Loucy (cell line): ENCODE results near the gene IL11.

Experiments
- H2AFZ ChIP-seq: fragments of 200-600 bp; sonication (generic); 2 replicates; pipeline ENCODE4 v1.6.0; 2016; ENCODE audit warnings: antibody characterized with exemption, mild to moderate bottlenecking, low read length, moderate library complexity
- H3F3A ChIP-seq: fragments of 200-600 bp; 2 replicates; pipeline ENCODE4 v1.6.0; 2016; ENCODE audit warnings: antibody characterized with exemption, low read depth, mild to moderate bottlenecking
- H3K27me3 ChIP-seq: fragments of 200-600 bp; sonication (generic); 2 replicates; pipeline ENCODE4 v1.6.1; 2014; ENCODE audit warnings: low read length, mild to moderate bottlenecking; ENCODE audit not compliant: insufficient read depth, poor library complexity, severe bottlenecking
- H3K36me3 ChIP-seq: fragments of 200-600 bp; sonication (generic); 2 replicates; pipeline ENCODE4 v1.6.1; 2016; ENCODE audit warnings: low read length; ENCODE audit not compliant: insufficient read depth
- H3K4me1 ChIP-seq: fragments of 200-600 bp; sonication (generic); 2 replicates; pipeline ENCODE4 v1.5.1; 2014; ENCODE audit warnings: low read length, mild to moderate bottlenecking; ENCODE audit not compliant: insufficient read depth, poor library complexity, severe bottlenecking
- H3K4me2 ChIP-seq: fragments of 200-600 bp; sonication (generic); 2 replicates; pipeline ENCODE4 v1.6.0; 2014; ENCODE audit warnings: antibody characterized with exemption, low read length, low read depth, mild to moderate bottlenecking; ENCODE audit not compliant: poor library complexity, severe bottlenecking
- H3K4me3 ChIP-seq: fragments of 200-600 bp; sonication (generic); 2 replicates; pipeline ENCODE4 v1.5.1; 2014; ENCODE audit warnings: low read length, mild to moderate bottlenecking, mixed read lengths; ENCODE audit not compliant: poor library complexity, severe bottlenecking
- H3K79me2 ChIP-seq: fragments of 200-600 bp; sonication (generic); 2 replicates; pipeline ENCODE4 v1.6.1; 2014; ENCODE audit warnings: low read length; ENCODE audit not compliant: insufficient read depth
- H3K9ac ChIP-seq: fragments of 200-600 bp; sonication (generic); 2 replicates; pipeline ENCODE4 v1.6.0; 2014; ENCODE audit warnings: mild to moderate bottlenecking, low read depth, low read length, moderate library complexity; ENCODE audit not compliant: poor library complexity, severe bottlenecking
- H3K9me2 ChIP-seq: fragments of 200-600 bp; sonication (generic); replicated peaks from 2 replicates; pipeline ENCODE4 v1.6.1; 2016; ENCODE audit warnings: low read depth, low read length, mixed read lengths
- H3K9me3 ChIP-seq: fragments of 200-600 bp; sonication (generic); 2 replicates; pipeline ENCODE4 v1.6.1; 2014; ENCODE audit warnings: mild to moderate bottlenecking, antibody characterized with exemption, low read length, low read depth; ENCODE audit not compliant: insufficient read depth
- H4K20me1 ChIP-seq: fragments of 200-600 bp; sonication (generic); 2 replicates; pipeline ENCODE4 v1.6.0; 2014; ENCODE audit warnings: antibody characterized with exemption, low read length, mild to moderate bottlenecking; ENCODE audit not compliant: insufficient read depth, poor library complexity, severe bottlenecking
- CTCF ChIP-seq: fragments of 200-600 bp; sonication (generic); conservative IDR thresholded peaks from 2 replicates; pipeline ENCODE4 v1.5.1; 2014; ENCODE audit warnings: mild to moderate bottlenecking, antibody characterized with exemption, low read length
- EZH2phosphoT487 ChIP-seq: fragments of 200-600 bp; IDR thresholded peaks from 2 replicates; pipeline ENCODE4 v1.6.1; 2018; ENCODE audit warnings: antibody characterized with exemption, mild to moderate bottlenecking, moderate library complexity, borderline replicate concordance

The IL11 gene

GRCh38 chr19:55339889-55340783, 30.1 kb downstream of the IL11 start:
- H3K27me3 ChIP-seq = no peaks in the 10 kb centered on the region
- H3K4me2 ChIP-seq = peak overlapping the region; percentile 95
- no peaks in the 10 kb centered on the region for H3K9me3 ChIP-seq
- H3F3A ChIP-seq = no peaks in the 10 kb centered on the region
- TF ChIP-seq CTCF (no peak), EZH2phosphoT487 (no peak)
- H3K4me3 ChIP-seq = peak overlapping the region; percentile 99
- H2AFZ ChIP-seq = no peak overlapping the region
- H4K20me1 ChIP-seq = peaks cover 25% of the 10 kb centered on the region
- H3K9ac ChIP-seq = peak overlapping the region; percentile 99
- H3K4me1 ChIP-seq = peaks cover 29% of the 10 kb centered on the region
- H3K36me3 ChIP-seq = no peaks in the 10 kb centered on the region
- H3K9me2 ChIP-seq = no peaks in the 10 kb centered on the region
- H3K79me2 ChIP-seq = peaks cover 29% of the 10 kb centered on the region

GRCh38 chr19:55339105-55339888, 31.0 kb downstream of the IL11 start, which contains the start of gene KMT5C:
TSS of gene KMT5C (plus strand) at chr19:55339876. CDS start at chr19:55341937, 2,061 bp downstream.
- no peak for TF ChIP-seq EZH2phosphoT487
- no peak for TF ChIP-seq CTCF
- peak within 1 kb of the TSS; percentile 99 for H3K4me3 ChIP-seq
- peak within 1 kb of the TSS; percentile 99 for H3K9ac ChIP-seq
- no peaks in the 10 kb centered on the region for H3K9me3 ChIP-seq
- peaks cover 29% of the 10 kb centered on the region for H3K4me1 ChIP-seq
- H3K4me2 ChIP-seq = peak within 1 kb of the TSS; percentile 95
- H3K9me2 ChIP-seq = no peaks in the 10 kb centered on the region
- H4K20me1 ChIP-seq = peaks cover 25% of the 10 kb centered on the region
- H3K27me3 ChIP-seq = no peaks in the 10 kb centered on the region
- H3K36me3 ChIP-seq = no peaks in the 10 kb centered on the region
- no peaks in the 10 kb centered on the region for H3F3A ChIP-seq
- H2AFZ ChIP-seq = peak within 1 kb of the TSS; percentile 81
- peaks cover 29% of the 10 kb centered on the region for H3K79me2 ChIP-seq

GRCh38 chr19:55336101-55336500, 34.2 kb downstream of the IL11 start:
- Histone ChIP-seq H3F3A (no peaks in the 10 kb centered on the region), H3K4me3 (no peak overlapping the region), H3K9me2 (no peaks in the 10 kb centered on the region), H3K4me2 (no peak overlapping the region), H3K36me3 (no peaks in the 10 kb centered on the region), H3K9ac (no peak overlapping the region), H3K4me1 (peaks cover 21% of the 10 kb centered on the region), H3K27me3 (no peaks in the 10 kb centered on the region), H2AFZ (no peak overlapping the region), H4K20me1 (peaks cover 11% of the 10 kb centered on the region), H3K9me3 (no peaks in the 10 kb centered on the region), H3K79me2 (peaks cover 12% of the 10 kb centered on the region; the same call in 1 of the 2 replicates)
- TF ChIP-seq CTCF (no peak), EZH2phosphoT487 (no peak)
